GM23338 (cell line): ENCODE data around the gene RHOD. TPM values are rescaled to one million over a fixed set of nuclear protein-coding genes. Genes with fewer than 3 reads are reported as not detected.

ENCODE experiments used
- ATAC-seq: fragments of 200-7000 bp; cut with Tn5 transposase; 3 replicates; pipeline ENCODE4 v1.9.1; 2020
- DNase-seq: peaks from one replicate; pipeline ENCODE4 v3.0.0-alpha.2; 2015; ENCODE audit warnings: low spot score
- H2AFZ ChIP-seq: fragments of 200-600 bp; sonication (generic); 2 replicates; pipeline ENCODE4 v1.8.0; 2016; ENCODE audit warnings: antibody characterized with exemption, mild to moderate bottlenecking, moderate library complexity
- H3F3A ChIP-seq: fragments of 200-600 bp; sonication (generic); replicated peaks from 2 replicates; pipeline ENCODE4 v1.8.0; 2017; ENCODE audit warnings: antibody characterized with exemption, mixed run types, low read depth
- H3K27ac ChIP-seq: fragments of 200-600 bp; sonication (generic); 2 replicates; pipeline ENCODE4 v1.6.1; 2016; ENCODE audit warnings: low read depth
- H3K27me3 ChIP-seq: fragments of 200-600 bp; sonication (generic); 2 replicates; pipeline ENCODE4 v1.8.0; 2016; ENCODE audit warnings: mild to moderate bottlenecking, mixed run types, moderate library complexity; ENCODE audit not compliant: insufficient read depth
- H3K36me3 ChIP-seq: fragments of 200-600 bp; sonication (generic); 2 replicates; pipeline ENCODE4 v1.8.0; 2016; ENCODE audit warnings: mild to moderate bottlenecking; ENCODE audit not compliant: insufficient read depth
- H3K4me1 ChIP-seq: fragments of 200-600 bp; sonication (generic); 2 replicates; pipeline ENCODE4 v1.8.0; 2016; ENCODE audit warnings: mild to moderate bottlenecking, moderate library complexity; ENCODE audit not compliant: insufficient read depth
- H3K4me2 ChIP-seq: fragments of 200-600 bp; sonication (generic); 2 replicates; pipeline ENCODE4 v1.7.1; 2017; ENCODE audit warnings: mixed run types
- H3K4me3 ChIP-seq: fragments of 200-600 bp; sonication (generic); 2 replicates; pipeline ENCODE4 v1.6.1; 2016; ENCODE audit warnings: mixed run types
- H3K79me2 ChIP-seq: fragments of 200-600 bp; sonication (generic); replicated peaks from 2 replicates; pipeline ENCODE4 v1.8.0; 2017; ENCODE audit warnings: mild to moderate bottlenecking; ENCODE audit not compliant: insufficient read depth
- H3K9me2 ChIP-seq: fragments of 200-600 bp; sonication (generic); 2 replicates; pipeline ENCODE4 v1.8.0; 2017; ENCODE audit not compliant: insufficient read depth
- H4K20me1 ChIP-seq: fragments of 200-600 bp; sonication (generic); replicated peaks from 2 replicates; pipeline ENCODE4 v1.8.0; 2017; ENCODE audit warnings: mild to moderate bottlenecking; ENCODE audit not compliant: insufficient read depth
- H3K27ac Mint-ChIP-seq: 2 replicates; pipeline ENCODE4 v1.8.0; 2020; ENCODE audit warnings: inconsistent platforms, mild to moderate bottlenecking, moderate library complexity, mixed read lengths
- H3K27me3 Mint-ChIP-seq: 3 replicates; pipeline ENCODE4 v1.8.0; 2022; ENCODE audit warnings: low read depth, mild to moderate bottlenecking, moderate library complexity, mixed read lengths, inconsistent platforms; ENCODE audit not compliant: insufficient read depth, poor library complexity
- H3K36me3 Mint-ChIP-seq: 3 replicates; pipeline ENCODE4 v1.8.0; 2021; ENCODE audit warnings: low read depth, mild to moderate bottlenecking, inconsistent platforms, moderate library complexity, mixed read lengths
- H3K4me1 Mint-ChIP-seq: 3 replicates; pipeline ENCODE4 v1.8.0; 2020; ENCODE audit warnings: mild to moderate bottlenecking, inconsistent platforms, mixed read lengths
- H3K4me3 Mint-ChIP-seq: 3 replicates; pipeline ENCODE4 v1.8.0; 2021; ENCODE audit warnings: moderate library complexity, mild to moderate bottlenecking, inconsistent platforms, mixed read lengths
- H3K9me3 Mint-ChIP-seq: 3 replicates; pipeline ENCODE4 v1.8.0; 2020; ENCODE audit warnings: moderate library complexity, mild to moderate bottlenecking, inconsistent platforms, mixed read lengths
- CREB1 ChIP-seq: fragments of 250-450 bp; sonication (Bioruptor Pico); IDR thresholded peaks from 2 replicates; pipeline ENCODE4 v1.5.0; 2020; ENCODE audit warnings: low read depth, mild to moderate bottlenecking, moderate library complexity
- EZH2 ChIP-seq: fragments of 200-600 bp; sonication (generic); IDR thresholded peaks from one replicate; pipeline ENCODE4 v1.8.0; 2017; ENCODE audit warnings: antibody characterized with exemption, mild to moderate bottlenecking, low read depth; ENCODE audit not compliant: unreplicated experiment
- EZH2phosphoT487 ChIP-seq: fragments of 200-600 bp; sonication (generic); IDR thresholded peaks from one replicate; pipeline ENCODE4 v1.8.1; 2018; ENCODE audit warnings: antibody characterized with exemption; ENCODE audit not compliant: unreplicated experiment
- JUNB ChIP-seq: IDR thresholded peaks from one replicate; pipeline ENCODE4 v1.6.1; 2016; ENCODE audit warnings: antibody characterized with exemption; ENCODE audit not compliant: unreplicated experiment
- NANOG ChIP-seq: IDR thresholded peaks from 2 replicates; pipeline ENCODE4 v1.6.1; 2016; ENCODE audit warnings: antibody characterized with exemption, borderline replicate concordance
- POLR2AphosphoS5 ChIP-seq: IDR thresholded peaks from 2 replicates; pipeline ENCODE4 v1.6.1; 2016; ENCODE audit warnings: antibody characterized with exemption, low read depth
- STAT1 ChIP-seq: IDR thresholded peaks from one replicate; pipeline ENCODE4 v1.6.1; 2016; ENCODE audit warnings: antibody characterized with exemption; ENCODE audit not compliant: unreplicated experiment
- ZNF114 ChIP-seq: fragments of 250-450 bp; sonication (Bioruptor Pico); IDR thresholded peaks from 2 replicates; pipeline ENCODE4 v1.5.0; 2020; ENCODE audit warnings: mild to moderate bottlenecking, moderate library complexity
- ZNF331 ChIP-seq: fragments of 250-450 bp; sonication (Bioruptor Pico); IDR thresholded peaks from 2 replicates; pipeline ENCODE4 v1.5.0; 2020; ENCODE audit warnings: low read depth, mild to moderate bottlenecking, moderate library complexity
- polyA plus RNA-seq: library from polyadenylated mRNA; unstranded; fragments of >200 nt; fragmentation: Nextera tagmentation; extraction: Ambion mirVana; gene quantifications from 2 replicates; pipeline ENCODE4 v1.2.1, GENCODE V29; 2016
- total RNA-seq: library from RNA; depleted of rRNA; stranded (reverse); fragments of >200 nt; shearing (Covaris generic); gene quantifications from 2 replicates; pipeline ENCODE4 v1.2.3, GENCODE V29; 2014
- TF ChIP-seq, protein P1 (sequence below), 2 experiments: fragments of 200-600 bp in 1 of 2; sonication (generic) in 1 of 2; conservative IDR thresholded peaks; 2 replicates each; pipeline versions ENCODE4 v1.5.1 to v1.6.1; 2016 to 2017; ENCODE audit warnings: antibody characterized with exemption in 2 of 2, low read depth in 2 of 2, mild to moderate bottlenecking in 2 of 2, moderate library complexity in 1 of 2
- TF ChIP-seq, protein P2 (sequence below): IDR thresholded peaks from 2 replicates; pipeline ENCODE4 v1.6.1; 2016; ENCODE audit warnings: antibody characterized with exemption
- TF ChIP-seq, protein P3 (sequence below): IDR thresholded peaks from one replicate; pipeline ENCODE4 v1.6.1; 2018; ENCODE audit warnings: antibody characterized with exemption; ENCODE audit not compliant: unreplicated experiment
- TF ChIP-seq, protein P4 (sequence below): fragments of 250-450 bp; sonication (Bioruptor Pico); IDR thresholded peaks from 2 replicates; pipeline ENCODE4 v1.5.0; 2020; ENCODE audit warnings: mild to moderate bottlenecking, moderate library complexity

Gene RHOD
- total and polyA plus RNA-seq, 2 experiments from 2014 or later = 13.8 to 16.2 TPM

DNA sequence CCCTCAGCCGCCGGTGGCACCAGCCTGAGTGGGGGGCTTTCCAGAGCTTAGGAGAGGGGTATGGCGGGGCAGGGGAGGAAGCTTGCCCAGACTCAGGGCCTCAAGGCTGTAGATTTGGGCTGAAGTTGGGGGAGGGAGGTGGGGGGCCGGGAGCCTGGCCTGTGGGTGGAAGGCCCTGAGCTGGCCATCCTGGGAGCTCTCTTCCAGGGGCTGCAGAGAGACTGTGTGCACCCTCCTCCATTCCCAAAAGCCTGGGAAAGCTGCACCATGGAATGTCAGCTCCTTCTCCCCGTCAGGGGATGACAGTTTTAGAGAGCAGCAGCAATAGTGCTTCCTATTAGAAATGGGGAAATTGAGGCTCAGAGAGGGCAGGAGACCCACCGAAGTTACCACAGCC, 32.7 kb upstream of the RHOD start:
- H3K9me2 ChIP-seq = no peaks in the 10 kb centered on the region
- DNase-seq (no peak), ATAC-seq (peak; percentile 3; the same call in 2 of the 3 replicates)
- Mint-ChIP-seq H3K27me3 (peaks cover 47% of the 10 kb centered on the region), H3K27ac (no peak overlapping the region), H3K4me1 (peaks cover 24% of the 10 kb centered on the region), H3K9me3 (peaks cover 13% of the 10 kb centered on the region), H3K4me3 (peak overlapping the region; percentile 82), H3K36me3 (peaks cover 4% of the 10 kb centered on the region; the same call in 1 of the 3 replicates)
- peaks cover 6% of the 10 kb centered on the region; the same call in 1 of the 2 replicates for H3F3A ChIP-seq
- H4K20me1 ChIP-seq = no peaks in the 10 kb centered on the region
- H3K79me2 ChIP-seq = no peaks in the 10 kb centered on the region
- peaks cover 35% of the 10 kb centered on the region for H3K27me3 ChIP-seq
- H3K4me2 ChIP-seq = peak overlapping the region; percentile 89
- H3K4me3 ChIP-seq = peak overlapping the region; percentile 68
- no peak for TF ChIP-seq CREB1
- TF ChIP-seq, protein P1, sequence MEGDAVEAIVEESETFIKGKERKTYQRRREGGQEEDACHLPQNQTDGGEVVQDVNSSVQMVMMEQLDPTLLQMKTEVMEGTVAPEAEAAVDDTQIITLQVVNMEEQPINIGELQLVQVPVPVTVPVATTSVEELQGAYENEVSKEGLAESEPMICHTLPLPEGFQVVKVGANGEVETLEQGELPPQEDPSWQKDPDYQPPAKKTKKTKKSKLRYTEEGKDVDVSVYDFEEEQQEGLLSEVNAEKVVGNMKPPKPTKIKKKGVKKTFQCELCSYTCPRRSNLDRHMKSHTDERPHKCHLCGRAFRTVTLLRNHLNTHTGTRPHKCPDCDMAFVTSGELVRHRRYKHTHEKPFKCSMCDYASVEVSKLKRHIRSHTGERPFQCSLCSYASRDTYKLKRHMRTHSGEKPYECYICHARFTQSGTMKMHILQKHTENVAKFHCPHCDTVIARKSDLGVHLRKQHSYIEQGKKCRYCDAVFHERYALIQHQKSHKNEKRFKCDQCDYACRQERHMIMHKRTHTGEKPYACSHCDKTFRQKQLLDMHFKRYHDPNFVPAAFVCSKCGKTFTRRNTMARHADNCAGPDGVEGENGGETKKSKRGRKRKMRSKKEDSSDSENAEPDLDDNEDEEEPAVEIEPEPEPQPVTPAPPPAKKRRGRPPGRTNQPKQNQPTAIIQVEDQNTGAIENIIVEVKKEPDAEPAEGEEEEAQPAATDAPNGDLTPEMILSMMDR (conservative IDR thresholded peaks at IDR 0.05; ENCODE audit: low read depth in 2 of 2) = no peak
- TF ChIP-seq POLR2AphosphoS5 = no peak
- TF ChIP-seq ZNF114 (CRISPR knock-in tag) = no peak
- no peak for TF ChIP-seq EZH2phosphoT487
- TF ChIP-seq ZNF331 = no peak
- TF ChIP-seq STAT1 = no peak
- TF ChIP-seq, protein P2, sequence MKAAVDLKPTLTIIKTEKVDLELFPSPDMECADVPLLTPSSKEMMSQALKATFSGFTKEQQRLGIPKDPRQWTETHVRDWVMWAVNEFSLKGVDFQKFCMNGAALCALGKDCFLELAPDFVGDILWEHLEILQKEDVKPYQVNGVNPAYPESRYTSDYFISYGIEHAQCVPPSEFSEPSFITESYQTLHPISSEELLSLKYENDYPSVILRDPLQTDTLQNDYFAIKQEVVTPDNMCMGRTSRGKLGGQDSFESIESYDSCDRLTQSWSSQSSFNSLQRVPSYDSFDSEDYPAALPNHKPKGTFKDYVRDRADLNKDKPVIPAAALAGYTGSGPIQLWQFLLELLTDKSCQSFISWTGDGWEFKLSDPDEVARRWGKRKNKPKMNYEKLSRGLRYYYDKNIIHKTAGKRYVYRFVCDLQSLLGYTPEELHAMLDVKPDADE = no peak
- TF ChIP-seq, protein P3, sequence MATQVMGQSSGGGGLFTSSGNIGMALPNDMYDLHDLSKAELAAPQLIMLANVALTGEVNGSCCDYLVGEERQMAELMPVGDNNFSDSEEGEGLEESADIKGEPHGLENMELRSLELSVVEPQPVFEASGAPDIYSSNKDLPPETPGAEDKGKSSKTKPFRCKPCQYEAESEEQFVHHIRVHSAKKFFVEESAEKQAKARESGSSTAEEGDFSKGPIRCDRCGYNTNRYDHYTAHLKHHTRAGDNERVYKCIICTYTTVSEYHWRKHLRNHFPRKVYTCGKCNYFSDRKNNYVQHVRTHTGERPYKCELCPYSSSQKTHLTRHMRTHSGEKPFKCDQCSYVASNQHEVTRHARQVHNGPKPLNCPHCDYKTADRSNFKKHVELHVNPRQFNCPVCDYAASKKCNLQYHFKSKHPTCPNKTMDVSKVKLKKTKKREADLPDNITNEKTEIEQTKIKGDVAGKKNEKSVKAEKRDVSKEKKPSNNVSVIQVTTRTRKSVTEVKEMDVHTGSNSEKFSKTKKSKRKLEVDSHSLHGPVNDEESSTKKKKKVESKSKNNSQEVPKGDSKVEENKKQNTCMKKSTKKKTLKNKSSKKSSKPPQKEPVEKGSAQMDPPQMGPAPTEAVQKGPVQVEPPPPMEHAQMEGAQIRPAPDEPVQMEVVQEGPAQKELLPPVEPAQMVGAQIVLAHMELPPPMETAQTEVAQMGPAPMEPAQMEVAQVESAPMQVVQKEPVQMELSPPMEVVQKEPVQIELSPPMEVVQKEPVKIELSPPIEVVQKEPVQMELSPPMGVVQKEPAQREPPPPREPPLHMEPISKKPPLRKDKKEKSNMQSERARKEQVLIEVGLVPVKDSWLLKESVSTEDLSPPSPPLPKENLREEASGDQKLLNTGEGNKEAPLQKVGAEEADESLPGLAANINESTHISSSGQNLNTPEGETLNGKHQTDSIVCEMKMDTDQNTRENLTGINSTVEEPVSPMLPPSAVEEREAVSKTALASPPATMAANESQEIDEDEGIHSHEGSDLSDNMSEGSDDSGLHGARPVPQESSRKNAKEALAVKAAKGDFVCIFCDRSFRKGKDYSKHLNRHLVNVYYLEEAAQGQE = no peak
- TF ChIP-seq, protein P4, sequence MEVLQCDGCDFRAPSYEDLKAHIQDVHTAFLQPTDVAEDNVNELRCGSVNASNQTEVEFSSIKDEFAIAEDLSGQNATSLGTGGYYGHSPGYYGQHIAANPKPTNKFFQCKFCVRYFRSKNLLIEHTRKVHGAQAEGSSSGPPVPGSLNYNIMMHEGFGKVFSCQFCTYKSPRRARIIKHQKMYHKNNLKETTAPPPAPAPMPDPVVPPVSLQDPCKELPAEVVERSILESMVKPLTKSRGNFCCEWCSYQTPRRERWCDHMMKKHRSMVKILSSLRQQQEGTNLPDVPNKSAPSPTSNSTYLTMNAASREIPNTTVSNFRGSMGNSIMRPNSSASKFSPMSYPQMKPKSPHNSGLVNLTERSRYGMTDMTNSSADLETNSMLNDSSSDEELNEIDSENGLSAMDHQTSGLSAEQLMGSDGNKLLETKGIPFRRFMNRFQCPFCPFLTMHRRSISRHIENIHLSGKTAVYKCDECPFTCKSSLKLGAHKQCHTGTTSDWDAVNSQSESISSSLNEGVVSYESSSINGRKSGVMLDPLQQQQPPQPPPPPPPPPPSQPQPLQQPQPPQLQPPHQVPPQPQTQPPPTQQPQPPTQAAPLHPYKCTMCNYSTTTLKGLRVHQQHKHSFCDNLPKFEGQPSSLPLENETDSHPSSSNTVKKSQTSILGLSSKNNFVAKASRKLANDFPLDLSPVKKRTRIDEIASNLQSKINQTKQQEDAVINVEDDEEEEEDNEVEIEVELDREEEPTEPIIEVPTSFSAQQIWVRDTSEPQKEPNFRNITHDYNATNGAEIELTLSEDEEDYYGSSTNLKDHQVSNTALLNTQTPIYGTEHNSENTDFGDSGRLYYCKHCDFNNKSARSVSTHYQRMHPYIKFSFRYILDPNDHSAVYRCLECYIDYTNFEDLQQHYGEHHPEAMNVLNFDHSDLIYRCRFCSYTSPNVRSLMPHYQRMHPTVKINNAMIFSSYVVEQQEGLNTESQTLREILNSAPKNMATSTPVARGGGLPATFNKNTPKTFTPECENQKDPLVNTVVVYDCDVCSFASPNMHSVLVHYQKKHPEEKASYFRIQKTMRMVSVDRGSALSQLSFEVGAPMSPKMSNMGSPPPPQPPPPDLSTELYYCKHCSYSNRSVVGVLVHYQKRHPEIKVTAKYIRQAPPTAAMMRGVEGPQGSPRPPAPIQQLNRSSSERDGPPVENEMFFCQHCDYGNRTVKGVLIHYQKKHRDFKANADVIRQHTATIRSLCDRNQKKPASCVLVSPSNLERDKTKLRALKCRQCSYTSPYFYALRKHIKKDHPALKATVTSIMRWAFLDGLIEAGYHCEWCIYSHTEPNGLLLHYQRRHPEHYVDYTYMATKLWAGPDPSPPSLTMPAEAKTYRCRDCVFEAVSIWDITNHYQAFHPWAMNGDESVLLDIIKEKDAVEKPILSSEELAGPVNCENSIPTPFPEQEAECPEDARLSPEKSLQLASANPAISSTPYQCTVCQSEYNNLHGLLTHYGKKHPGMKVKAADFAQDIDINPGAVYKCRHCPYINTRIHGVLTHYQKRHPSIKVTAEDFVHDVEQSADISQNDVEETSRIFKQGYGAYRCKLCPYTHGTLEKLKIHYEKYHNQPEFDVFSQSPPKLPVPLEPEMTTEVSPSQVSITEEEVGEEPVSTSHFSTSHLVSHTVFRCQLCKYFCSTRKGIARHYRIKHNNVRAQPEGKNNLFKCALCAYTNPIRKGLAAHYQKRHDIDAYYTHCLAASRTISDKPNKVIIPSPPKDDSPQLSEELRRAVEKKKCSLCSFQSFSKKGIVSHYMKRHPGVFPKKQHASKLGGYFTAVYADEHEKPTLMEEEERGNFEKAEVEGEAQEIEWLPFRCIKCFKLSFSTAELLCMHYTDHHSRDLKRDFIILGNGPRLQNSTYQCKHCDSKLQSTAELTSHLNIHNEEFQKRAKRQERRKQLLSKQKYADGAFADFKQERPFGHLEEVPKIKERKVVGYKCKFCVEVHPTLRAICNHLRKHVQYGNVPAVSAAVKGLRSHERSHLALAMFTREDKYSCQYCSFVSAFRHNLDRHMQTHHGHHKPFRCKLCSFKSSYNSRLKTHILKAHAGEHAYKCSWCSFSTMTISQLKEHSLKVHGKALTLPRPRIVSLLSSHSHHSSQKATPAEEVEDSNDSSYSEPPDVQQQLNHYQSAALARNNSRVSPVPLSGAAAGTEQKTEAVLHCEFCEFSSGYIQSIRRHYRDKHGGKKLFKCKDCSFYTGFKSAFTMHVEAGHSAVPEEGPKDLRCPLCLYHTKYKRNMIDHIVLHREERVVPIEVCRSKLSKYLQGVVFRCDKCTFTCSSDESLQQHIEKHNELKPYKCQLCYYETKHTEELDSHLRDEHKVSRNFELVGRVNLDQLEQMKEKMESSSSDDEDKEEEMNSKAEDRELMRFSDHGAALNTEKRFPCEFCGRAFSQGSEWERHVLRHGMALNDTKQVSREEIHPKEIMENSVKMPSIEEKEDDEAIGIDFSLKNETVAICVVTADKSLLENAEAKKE = no peak
- TF ChIP-seq EZH2 = no peak
- TF ChIP-seq NANOG = no peak
- TF ChIP-seq JUNB = no peak
- no peak overlapping the region for H3K27ac ChIP-seq
- H3K4me1 ChIP-seq = peaks cover 15% of the 10 kb centered on the region; the same call in 1 of the 2 replicates
- H3K36me3 ChIP-seq = no peaks in the 10 kb centered on the region
- peak overlapping the region; percentile 98 for H2AFZ ChIP-seq
